Measurements from ENCODE around the gene TCP11L2. TPM values are rescaled to one million over a fixed set of nuclear protein-coding genes. Genes with fewer than 3 reads are reported as not detected.

Gene TCP11L2
- total RNA-seq, 1 donor from 2014 or later = 14.0 TPM

- H3K4me3 Mint-ChIP-seq (ENCODE audit: unreplicated experiment) = peak overlapping the region; percentile 16
- H3K9me3 Mint-ChIP-seq (ENCODE audit: unreplicated experiment) = no peaks in the 10 kb centered on the region
- peaks cover 11% of the 10 kb centered on the region for H3K4me1 Mint-ChIP-seq (ENCODE audit: unreplicated experiment)
- TF ChIP-seq, protein P1, sequence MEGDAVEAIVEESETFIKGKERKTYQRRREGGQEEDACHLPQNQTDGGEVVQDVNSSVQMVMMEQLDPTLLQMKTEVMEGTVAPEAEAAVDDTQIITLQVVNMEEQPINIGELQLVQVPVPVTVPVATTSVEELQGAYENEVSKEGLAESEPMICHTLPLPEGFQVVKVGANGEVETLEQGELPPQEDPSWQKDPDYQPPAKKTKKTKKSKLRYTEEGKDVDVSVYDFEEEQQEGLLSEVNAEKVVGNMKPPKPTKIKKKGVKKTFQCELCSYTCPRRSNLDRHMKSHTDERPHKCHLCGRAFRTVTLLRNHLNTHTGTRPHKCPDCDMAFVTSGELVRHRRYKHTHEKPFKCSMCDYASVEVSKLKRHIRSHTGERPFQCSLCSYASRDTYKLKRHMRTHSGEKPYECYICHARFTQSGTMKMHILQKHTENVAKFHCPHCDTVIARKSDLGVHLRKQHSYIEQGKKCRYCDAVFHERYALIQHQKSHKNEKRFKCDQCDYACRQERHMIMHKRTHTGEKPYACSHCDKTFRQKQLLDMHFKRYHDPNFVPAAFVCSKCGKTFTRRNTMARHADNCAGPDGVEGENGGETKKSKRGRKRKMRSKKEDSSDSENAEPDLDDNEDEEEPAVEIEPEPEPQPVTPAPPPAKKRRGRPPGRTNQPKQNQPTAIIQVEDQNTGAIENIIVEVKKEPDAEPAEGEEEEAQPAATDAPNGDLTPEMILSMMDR (IDR thresholded peaks at IDR 0.05; ENCODE audit: unreplicated experiment) = no peak
- peaks cover 20% of the 10 kb centered on the region for H3K27me3 Mint-ChIP-seq (ENCODE audit: unreplicated experiment)
- H3K27ac Mint-ChIP-seq (ENCODE audit: unreplicated experiment) = peak overlapping the region; percentile 62
- no peaks in the 10 kb centered on the region for H3K36me3 Mint-ChIP-seq (ENCODE audit: low read depth, unreplicated experiment)
- DNase-seq (ENCODE audit: low spot score) = no peak
Observed at GRCh38 chr12:106300761-106301160, 1.8 kb upstream of the TCP11L2 start.

DNA sequence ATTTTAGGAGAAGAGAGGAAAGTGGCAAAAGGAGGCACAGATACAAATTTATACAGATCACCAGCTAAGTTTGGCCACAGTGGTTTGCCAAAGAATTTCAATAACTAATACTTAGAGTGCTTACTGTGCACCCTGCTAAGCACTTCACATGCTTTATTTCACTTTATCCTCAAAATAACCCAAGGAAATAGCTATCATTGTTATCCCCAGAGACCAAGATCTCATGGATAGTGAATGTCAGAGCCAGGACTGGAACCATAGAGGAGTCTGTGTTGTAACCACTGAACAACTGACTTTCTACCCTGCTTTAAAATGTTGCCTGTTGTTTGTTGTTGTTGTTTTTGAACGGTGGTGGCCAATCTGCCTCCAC lies 1.3 kb upstream of the TCP11L2 start:
- TF ChIP-seq, protein P1 (IDR thresholded peaks at IDR 0.05; ENCODE audit: unreplicated experiment) = no peak
- H3K27me3 Mint-ChIP-seq (ENCODE audit: unreplicated experiment) = peaks cover 20% of the 10 kb centered on the region
- no peaks in the 10 kb centered on the region for H3K36me3 Mint-ChIP-seq (ENCODE audit: low read depth, unreplicated experiment)
- H3K9me3 Mint-ChIP-seq (ENCODE audit: unreplicated experiment) = no peaks in the 10 kb centered on the region
- DNase-seq (ENCODE audit: low spot score) = no peak
- H3K4me1 Mint-ChIP-seq (ENCODE audit: unreplicated experiment) = peaks cover 11% of the 10 kb centered on the region
- H3K4me3 Mint-ChIP-seq (ENCODE audit: unreplicated experiment) = peak overlapping the region; percentile 89
- H3K27ac Mint-ChIP-seq (ENCODE audit: unreplicated experiment) = peak overlapping the region; percentile 88

DNA sequence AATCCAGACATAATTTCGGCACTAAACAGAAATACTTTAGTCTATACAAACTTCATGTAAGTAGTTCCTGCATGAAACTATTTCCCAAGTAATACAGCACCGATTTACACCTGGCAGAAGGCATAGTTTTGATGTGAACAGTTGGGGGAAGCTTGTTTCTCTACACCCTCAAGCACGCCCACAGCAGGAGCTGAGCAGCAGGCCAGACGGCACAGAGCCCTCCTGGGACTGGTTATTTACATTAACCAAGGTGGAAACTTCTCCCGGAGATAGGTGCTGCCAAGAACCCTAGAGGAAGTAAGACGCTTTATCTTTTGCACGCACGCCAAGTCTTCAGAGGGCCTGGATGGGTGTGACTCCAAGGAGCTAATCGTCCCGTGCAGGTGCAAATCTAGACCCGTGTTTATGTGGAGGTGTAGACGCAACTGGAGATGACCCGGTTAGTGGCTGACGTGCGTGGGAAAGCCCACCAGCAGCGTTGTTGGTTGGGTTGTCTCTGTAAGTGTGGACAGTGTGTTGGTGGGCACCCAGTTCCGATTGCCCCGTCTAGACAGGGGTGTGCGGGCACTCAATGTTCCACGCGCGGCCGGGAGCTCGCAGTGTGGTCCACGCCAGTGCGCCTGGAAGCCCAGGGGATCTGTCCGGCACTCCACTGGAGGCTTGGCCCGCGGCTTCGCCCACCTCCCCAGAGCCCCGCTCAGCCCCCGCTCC lies 767 bp upstream of the TCP11L2 start:
- H3K4me3 Mint-ChIP-seq (ENCODE audit: unreplicated experiment) = peak overlapping the region; percentile 89
- DNase-seq (ENCODE audit: low spot score) = peak; percentile 21
- peaks cover 20% of the 10 kb centered on the region for H3K27me3 Mint-ChIP-seq (ENCODE audit: unreplicated experiment)

GRCh38 chr12:106303202-106303820 lies 778 bp downstream of the TCP11L2 start:
- H3K36me3 Mint-ChIP-seq (ENCODE audit: low read depth, unreplicated experiment) = no peaks in the 10 kb centered on the region
- peaks cover 20% of the 10 kb centered on the region for H3K27me3 Mint-ChIP-seq (ENCODE audit: unreplicated experiment)
- H3K4me1 Mint-ChIP-seq (ENCODE audit: unreplicated experiment) = peaks cover 11% of the 10 kb centered on the region
- H3K4me3 Mint-ChIP-seq (ENCODE audit: unreplicated experiment) = peak overlapping the region; percentile 91
- H3K9me3 Mint-ChIP-seq (ENCODE audit: unreplicated experiment) = no peaks in the 10 kb centered on the region
- peak; percentile 95 for DNase-seq (ENCODE audit: low spot score)
- H3K27ac Mint-ChIP-seq (ENCODE audit: unreplicated experiment) = peak overlapping the region; percentile 92
- TF ChIP-seq, protein P1 (IDR thresholded peaks at IDR 0.05; ENCODE audit: unreplicated experiment) = no peak

More for the DNA sequence above, 767 bp upstream of the TCP11L2 start:
- Mint-ChIP-seq H3K36me3 (ENCODE audit: low read depth, unreplicated experiment) (no peaks in the 10 kb centered on the region), H3K27ac (ENCODE audit: unreplicated experiment) (peak overlapping the region; percentile 88), H3K4me1 (ENCODE audit: unreplicated experiment) (peaks cover 11% of the 10 kb centered on the region), H3K9me3 (ENCODE audit: unreplicated experiment) (no peaks in the 10 kb centered on the region)
- TF ChIP-seq, protein P1 (IDR thresholded peaks at IDR 0.05; ENCODE audit: unreplicated experiment) = no peak

- H3K27me3 Mint-ChIP-seq (ENCODE audit: unreplicated experiment) = peaks cover 22% of the 10 kb centered on the region
- DNase-seq (ENCODE audit: low spot score) = no peak
- peaks cover 11% of the 10 kb centered on the region for H3K4me1 Mint-ChIP-seq (ENCODE audit: unreplicated experiment)
- TF ChIP-seq, protein P1 (IDR thresholded peaks at IDR 0.05; ENCODE audit: unreplicated experiment) = no peak
- no peaks in the 10 kb centered on the region for H3K36me3 Mint-ChIP-seq (ENCODE audit: low read depth, unreplicated experiment)
- peak overlapping the region; percentile 92 for H3K27ac Mint-ChIP-seq (ENCODE audit: unreplicated experiment)
- peak overlapping the region; percentile 58 for H3K4me3 Mint-ChIP-seq (ENCODE audit: unreplicated experiment)
- no peaks in the 10 kb centered on the region for H3K9me3 Mint-ChIP-seq (ENCODE audit: unreplicated experiment)
Observed at GRCh38 chr12:106304001-106304421, 1.5 kb downstream of the TCP11L2 start.
